HG03571 (cell line): ENCODE results near the gene WDR72.
"Not testable (repeated sequence)": the region's sequence is repeated elsewhere in the genome, so short reads cannot be mapped to it uniquely, and the experiment has no call there.

Source experiments
- ATAC-seq: cut with Tn5 transposase; IDR thresholded peaks from one replicate; pipeline ENCODE4 v1.9.1; 2021; ENCODE audit not compliant: unreplicated experiment

WDR72 gene

GRCh38 chr15:53710906-53711305 lies 48.6 kb downstream of the WDR72 start:
- no peak for ATAC-seq

- no peak for ATAC-seq
Measured at GRCh38 chr15:53709821-53710220, 49.6 kb downstream of the WDR72 start.

DNA sequence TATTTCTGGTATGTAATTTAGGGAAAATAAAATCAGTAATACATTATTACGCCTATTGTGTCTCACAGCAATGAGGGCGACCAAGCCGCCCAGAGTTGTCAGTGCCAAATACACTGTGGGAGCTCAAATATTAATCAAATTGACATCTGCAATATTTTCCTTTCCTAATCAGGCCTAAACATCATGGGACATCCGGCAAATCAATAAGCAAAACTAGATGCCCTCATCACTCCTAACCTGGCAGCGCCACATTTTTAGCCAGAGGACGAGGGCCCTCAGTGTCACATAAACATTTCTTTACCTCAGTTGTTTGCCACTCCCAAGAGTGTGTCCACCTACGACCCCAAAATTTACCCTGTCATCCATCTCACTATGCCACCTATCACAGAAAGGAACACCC lies 64.1 kb downstream of the WDR72 start:
- no peak for ATAC-seq

GRCh38 chr15:53694476-53694874 lies 65.0 kb downstream of the WDR72 start:
- ATAC-seq: no peak

DNA sequence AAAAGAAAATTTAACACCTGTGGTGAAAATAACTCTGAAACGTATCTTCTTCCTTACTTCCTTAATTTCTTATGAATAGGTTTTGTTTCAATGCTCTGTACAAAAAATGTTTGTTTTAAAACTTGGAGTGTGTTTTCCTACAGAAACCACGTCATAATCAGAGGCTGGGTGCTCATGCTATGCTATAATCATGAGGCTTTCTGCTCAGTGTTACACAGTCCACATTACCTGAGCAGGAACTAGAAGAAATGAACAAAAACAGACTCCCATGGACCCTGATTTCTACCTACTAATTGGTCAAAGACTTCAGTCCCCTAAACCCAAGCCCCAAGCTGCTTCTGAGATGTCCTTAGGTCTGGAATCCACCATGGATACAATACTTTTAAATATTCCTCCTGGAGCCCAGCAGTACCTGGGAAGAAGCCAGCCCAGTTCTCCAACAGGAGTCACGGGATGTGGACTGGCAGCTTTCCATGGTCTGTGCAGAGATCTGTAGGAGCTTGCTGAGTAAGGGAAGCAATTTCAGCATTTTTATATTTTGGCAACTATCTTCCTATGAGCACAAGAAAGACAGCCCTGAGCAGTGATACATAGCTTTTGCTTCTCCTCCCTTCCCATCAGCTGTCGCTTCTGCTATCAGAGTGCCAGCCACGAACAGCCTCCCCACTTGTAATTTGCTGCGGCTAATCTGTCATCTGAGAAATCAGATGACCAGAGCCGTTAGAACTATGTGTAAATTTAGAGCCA lies 65.6 kb downstream of the WDR72 start:
- no peak for ATAC-seq

DNA sequence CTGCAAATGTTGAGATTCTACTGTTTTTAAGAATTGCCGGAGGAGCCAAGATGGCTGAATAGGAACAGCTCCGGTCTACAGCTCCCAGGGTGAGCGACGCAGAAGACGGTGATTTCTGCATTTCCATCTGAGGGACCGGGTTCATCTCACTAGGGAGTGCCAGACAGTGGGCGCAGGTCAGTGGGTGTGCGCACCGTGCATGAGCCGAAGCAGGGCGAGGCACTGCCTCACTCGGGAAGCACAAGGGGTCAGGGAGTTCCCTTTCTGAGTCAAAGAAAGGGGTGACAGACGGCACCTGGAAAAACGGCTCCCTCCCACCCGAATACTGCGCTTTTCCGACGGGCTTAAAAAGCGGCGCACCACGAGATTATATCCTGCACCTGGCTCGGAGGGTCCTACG lies 75.3 kb downstream of the WDR72 start:
- ATAC-seq: not testable (repeated sequence)

DNA sequence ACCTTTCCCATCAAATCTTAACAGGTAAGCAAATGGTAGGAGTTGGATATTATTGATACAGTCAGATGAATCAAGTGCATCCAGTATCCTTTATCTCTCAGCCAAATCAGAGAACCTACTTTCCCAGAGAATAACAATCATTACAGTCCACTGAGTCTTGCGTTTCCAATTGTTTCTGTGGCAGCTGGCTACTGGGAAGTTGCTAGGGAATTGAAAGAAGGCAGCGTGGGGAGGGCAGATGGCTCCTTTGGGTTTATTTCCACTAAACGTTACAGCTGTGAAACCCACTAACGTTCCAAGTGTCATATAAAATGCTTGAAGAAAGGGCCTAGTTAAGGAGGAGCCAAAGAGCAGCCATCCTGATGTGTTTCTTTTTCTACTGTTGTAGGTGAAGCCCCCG lies 78.4 kb downstream of the WDR72 start:
- no peak for ATAC-seq

DNA sequence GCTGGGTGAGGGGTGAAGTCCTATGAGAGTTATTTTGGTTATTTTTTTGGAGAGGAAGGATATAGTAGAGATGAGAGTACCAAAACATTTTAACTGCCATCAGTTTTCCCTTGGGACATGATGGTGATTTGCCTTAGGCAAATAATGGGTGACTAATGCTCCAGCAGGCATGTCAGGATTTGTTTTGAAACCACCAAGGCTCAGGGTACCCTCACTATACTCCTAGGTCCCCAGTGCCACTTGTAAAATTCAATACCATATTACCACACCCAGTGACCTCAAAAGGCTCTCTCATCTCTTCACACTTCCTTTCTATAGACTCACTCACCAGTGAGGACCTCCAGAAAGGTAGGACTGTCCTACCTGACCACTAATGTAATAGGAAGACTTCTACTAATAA lies 83.6 kb downstream of the WDR72 start:
- ATAC-seq: no peak

DNA sequence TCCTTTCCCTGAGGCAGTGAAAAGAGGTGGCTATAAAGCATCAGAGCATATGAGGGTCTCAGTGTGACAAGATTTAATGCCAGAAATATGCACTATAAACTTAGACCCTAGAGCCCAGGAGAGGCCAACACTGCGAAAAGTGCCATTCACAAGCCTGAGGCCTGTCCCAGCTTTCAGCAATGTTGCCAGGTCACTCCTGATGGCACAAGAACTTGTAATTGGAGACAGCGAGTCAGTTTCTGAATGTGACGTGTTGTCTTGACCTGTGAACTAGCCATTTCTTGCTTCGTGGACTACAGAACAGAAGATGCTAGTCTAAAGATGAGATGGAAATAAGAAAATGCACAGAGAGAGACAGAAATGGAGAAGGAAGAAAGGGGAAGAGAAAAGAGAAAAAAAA lies 87.9 kb downstream of the WDR72 start:
- ATAC-seq: no peak

DNA sequence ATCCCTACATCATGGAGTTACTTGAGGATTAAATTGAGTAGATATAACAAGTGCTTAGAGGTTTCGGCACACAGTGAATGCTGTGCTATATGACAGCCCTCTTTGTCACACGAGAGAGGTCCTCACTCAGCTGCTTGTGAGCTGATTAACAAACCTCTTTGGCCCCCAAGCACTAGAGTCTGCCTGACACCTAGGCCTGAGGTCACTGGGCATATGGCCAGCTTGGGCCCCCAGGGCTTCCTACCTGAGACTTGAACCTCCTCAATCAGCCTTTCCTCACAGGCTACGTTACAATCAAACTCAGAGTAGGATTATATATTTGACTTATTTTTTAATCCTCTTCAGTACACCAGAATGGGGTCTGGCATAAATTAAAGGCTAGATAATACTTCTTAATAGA lies 88.8 kb downstream of the WDR72 start:
- ATAC-seq: no peak

GRCh38 chr15:53665930-53666329 lies 93.5 kb downstream of the WDR72 start:
- ATAC-seq: no peak

DNA sequence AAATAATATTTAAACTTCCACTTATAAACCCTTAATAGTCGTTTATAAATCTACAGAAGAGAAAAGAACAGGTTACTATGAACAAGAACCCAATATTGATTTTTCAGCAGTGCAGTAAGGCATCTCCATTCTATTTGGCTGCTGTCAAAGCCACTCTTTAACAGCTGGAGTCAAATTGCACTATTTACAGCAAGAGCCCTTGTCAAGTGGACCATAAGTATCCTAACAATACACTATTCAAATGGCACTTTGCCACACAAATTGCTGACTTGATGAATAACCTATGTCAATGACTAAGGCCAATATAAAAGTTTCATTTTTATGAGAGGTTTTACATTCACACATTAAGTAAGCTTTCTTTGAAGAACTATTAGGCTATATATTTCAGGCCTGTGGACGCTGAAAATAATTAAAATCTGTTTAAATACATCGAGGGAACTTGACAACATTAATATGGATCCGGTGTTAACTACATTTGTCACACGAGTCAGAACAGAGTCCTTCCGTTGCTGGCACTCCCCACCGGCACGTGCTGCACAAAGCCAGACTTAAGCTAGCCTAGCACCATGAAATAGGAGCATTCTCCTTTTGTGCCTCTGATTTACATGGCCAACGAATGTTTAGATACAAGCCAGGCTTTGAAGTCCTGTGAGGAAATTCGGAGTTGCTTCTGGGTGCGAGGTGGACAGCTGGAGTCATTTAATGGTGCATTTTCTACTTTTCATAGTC lies 100.5 kb downstream of the WDR72 start:
- ATAC-seq: no peak

DNA sequence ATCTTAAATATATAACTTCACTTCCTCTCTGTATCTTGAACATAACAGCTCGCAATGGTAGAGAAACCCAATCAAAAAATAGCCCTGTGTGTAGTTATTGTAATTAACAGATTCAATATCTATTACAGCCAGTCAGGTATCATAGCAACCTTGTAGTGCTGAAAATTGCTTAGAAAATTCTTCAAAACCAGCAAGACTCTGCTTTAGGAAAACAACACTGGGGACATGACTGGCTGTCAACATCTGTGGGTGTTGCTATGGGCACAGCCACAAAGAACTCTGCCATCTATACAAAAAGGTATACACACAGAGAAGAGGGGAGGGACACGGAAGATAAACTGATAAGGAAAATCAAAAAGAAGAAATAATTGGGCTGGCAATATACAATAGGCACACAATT lies 101.2 kb downstream of the WDR72 start:
- no peak for ATAC-seq

DNA sequence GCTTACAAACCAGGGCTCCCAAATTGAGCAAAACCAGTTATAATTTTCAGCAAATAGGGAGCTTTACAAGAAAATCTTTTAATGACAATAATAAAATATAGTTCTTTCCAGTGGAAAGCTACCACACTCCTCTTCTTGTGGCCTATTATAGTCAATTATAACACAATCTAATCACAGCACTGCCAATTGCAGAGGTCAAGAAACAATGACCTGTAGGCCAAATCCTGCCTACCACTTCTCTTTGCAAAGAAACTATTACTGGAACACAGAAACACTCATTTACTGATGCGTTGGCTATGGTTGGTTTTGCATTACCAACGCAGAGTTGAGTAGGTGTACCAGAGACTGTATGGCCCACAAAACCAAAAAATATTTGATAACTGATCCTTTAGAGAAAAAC lies 110.5 kb downstream of the WDR72 start:
- no peak for ATAC-seq

- ATAC-seq: no peak
Measured at GRCh38 chr15:53644660-53645059, 114.8 kb downstream of the WDR72 start.

- no peak for ATAC-seq
Measured at GRCh38 chr15:53634517-53635106, 124.9 kb downstream of the WDR72 start.

DNA sequence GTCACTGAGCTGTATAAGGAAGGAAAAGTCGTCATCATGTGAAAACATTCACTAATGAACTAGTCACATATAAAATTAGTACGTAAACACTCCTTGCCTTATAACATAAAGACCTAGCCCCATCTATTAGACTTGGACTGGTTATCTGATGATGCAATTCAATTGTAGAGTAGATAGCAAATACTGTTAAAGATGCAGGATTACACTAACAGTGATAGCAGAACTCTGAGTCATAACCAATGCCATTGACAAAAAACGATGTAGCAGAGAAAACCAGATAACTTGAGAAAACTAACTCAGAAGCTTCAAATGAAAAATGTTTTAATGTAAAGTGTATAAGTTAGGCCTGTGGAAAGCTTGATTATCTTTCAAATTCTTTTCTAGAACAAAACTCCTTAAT lies 132.2 kb downstream of the WDR72 start:
- ATAC-seq: no peak

- no peak for ATAC-seq
Measured at GRCh38 chr15:53625962-53626845, 133.3 kb downstream of the WDR72 start.

DNA sequence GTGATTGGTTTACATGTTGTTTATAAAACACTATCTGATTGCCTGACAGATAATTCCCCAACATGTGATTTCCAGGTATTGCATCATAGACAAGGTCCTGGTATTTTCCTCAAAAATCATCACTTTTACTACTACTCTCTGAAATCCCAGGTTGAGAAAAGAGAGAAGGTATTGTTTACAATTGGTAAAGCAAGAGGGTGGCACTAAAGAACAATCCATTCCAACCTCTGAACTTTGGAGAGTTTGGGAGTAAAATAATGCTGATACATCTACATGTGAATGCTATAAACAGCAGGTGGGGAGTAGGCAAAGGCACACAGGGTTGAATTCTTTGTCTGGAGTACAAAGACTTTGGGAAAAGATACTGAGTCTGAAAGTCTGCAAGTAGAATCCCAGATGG lies 134.2 kb downstream of the WDR72 start:
- ATAC-seq: no peak

GRCh38 chr15:53618461-53618860 lies 141.0 kb downstream of the WDR72 start:
- no peak for ATAC-seq
